NK-92 (cell line): ENCODE results near the gene LYPD6B.

Source experiments
- DNase-seq: peaks from one replicate; lab custom pipeline; 2025; ENCODE audit not compliant: unreplicated experiment; lab: John Stamatoyannopoulos, UW

LYPD6B gene

DNA sequence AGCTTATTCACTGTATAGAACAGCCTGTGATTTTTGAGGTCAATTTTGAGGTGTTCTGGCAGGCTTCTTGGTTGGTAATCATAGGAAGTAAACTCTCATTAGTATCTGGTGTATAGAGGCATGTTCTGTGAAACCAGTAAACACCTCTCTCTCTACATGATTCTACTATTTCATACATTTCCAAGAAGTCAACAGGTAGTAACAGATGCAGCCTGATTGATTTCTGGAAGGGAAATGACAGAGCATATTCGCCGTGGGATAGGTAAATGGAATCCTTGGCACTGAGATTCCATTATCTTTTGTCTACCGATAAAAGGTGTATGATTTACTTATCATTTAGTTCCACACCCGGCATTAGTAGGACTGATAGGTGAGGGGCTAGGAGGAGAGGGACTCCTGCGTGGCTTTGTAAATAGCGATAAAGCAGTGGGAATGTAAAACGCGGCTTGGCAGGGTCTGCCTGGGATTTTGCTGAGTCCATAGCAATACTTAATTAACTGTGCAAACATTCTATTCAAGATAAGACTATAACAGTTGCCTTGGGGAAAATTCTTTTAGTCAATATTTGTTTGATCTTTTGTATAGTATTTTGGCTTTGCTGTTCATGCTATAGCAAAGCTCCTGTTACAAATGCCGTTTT is 32.3 kb downstream of the LYPD6B start:
- DNase-seq: no peak

DNA sequence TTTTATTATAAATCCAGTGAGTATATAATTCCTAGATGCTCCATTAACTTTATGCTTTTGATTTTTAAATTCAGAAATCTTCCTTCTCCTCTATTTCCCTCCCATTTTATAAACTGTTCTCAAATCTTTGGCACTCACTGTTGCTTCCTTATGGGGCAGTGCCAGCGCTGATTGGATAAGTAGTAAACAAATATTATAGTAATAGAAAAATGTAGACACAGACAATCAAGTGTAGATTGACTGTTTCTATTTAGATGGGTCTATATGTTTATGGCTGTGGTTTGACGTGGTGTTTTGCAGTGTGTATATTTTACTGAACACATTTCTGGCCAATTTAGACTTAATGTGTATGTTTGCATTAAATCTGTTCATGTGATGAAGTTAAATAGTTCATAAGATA is 36.6 kb downstream of the LYPD6B start:
- no peak for DNase-seq

DNA sequence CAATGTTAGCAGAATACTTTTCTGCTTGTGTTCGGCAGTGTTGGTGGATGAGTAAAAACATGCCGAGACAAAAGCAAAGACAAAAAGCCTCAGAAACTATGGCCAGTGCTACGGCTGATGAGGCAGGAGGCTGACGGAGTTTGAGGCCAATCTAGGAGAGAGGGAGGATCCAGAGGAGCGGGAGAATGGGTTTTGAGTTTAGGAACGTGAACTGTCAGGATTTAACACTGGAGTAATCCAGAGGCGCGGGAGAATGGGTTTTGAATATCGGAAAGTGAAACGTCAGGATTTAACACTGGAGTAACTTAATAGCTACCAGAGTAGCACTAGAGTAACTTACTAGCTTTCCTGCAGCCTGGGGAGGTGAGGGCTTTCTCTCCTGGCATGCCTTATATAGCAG is 37.4 kb downstream of the LYPD6B start:
- DNase-seq: no peak

DNA sequence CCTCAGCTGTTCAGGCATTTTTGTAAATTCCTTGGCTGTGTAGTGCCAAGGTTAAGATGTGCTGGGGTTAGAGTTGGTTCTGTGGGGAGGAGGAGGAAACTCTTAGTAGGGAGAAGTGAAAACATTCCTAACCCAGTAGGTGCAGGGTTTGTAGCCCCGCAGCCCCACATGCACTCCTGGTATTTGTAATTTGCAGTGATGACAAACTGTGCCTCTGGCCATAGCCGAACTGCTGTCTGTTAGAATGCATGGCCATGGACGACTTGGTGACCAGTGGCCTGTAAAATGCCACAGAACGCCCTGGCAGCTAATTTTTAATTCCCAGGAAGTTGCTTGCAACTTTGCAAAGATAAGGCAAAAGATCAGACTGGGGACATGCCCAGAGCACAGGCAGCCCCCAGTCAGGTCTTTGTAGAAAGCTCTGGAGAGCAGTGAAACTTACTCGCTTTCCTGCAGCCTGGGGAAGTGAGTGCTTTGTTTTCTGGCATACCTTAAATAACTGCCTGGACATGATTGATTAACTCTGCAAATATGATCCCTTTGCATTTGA is 38.4 kb downstream of the LYPD6B start:
- no peak for DNase-seq

DNA sequence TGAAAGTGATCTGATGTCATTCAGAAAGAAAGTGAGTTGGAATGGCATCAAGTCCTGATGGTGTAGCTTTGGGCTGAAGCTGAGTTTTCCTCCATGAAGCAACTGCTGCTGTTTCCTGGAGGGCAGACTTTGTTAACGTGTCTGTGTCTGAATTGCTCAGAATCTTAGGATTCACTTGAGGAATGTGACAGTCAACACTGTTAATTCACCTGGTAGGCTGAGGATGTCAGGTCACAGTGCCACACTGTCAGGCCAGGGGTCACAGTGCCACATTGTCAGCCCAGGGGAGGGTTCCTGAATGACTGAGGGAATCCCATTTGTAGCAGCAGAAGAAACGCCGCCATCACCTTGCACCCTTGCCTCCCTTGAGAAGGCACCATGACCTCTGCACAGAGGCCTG is 39.4 kb downstream of the LYPD6B start:
- DNase-seq: no peak

DNA sequence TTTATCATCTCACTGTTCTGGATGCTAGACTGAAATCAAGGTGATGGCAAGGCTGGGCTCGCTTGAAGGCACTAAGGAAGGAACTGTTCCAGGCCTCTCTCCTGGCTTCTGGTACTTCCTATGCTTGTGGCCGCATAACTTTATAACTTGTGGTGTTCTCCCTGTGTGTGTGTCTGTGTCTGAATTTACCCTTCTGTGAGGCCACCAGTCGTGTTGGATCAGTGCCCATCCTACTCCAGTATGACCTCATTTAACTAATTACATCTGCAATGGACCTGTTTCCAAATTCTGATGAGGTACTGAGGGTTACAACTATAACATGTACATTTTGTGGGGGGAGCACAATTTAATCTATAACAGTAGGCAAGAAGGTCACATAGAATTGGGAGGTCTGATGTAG is 41.6 kb downstream of the LYPD6B start:
- DNase-seq: no peak

DNA sequence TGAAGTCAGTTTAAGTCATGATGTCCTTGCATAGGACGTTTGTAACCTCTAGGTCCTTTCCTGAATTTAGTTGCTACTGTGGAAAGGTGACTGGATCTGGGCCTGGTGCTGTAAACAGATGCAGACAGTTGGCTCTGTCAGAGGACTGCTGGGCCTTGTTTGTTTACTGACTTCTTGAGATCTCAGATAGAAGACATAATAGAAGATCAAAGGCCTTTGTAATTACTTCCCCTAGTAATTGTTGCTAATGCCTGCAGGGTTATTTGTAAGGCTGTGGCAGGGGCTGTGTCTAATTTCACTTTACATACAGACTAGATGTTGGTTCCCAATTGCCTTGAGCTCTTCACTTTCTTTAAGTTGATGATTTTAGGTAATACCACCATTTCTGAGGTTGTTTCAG is 42.5 kb downstream of the LYPD6B start:
- no peak for DNase-seq

DNA sequence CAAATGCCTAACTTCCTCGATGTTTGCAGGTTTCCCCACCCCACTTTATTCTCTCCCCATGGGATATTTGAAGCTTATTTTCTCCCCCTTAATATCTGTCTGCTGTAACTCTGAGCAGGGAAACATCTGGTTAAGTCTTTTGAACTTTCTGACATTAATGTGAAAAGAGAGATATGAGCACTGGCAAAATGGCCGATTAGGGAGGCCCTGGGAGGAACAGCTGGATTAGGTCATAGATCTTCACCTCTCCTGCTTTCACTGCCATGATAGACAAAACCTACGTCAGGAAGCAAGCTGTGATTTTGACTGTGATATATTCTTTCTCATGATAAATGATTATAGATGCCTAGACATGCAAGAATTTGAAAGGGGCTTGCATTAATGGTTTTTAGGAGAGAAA is 43.6 kb downstream of the LYPD6B start:
- no peak for DNase-seq

DNA sequence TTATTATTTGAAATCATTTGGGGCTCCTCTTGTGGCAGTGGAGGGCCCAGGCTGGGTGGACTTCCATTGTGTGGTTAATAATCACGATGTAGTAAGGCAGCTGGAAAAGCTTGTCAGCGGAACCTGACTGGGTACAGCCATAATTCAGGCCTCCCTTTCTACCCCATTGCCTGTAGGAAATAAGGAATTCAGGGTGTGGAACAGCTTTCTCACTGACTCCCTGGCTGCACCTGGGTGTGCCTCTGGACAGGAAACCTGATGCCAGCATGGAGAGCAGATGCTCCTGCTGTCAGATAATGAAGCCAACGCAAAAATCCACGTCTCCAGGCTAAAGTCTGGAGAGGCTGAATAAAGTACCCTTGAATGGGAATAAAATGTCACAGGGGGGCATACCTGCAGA is 44.2 kb downstream of the LYPD6B start:
- no peak for DNase-seq

DNA sequence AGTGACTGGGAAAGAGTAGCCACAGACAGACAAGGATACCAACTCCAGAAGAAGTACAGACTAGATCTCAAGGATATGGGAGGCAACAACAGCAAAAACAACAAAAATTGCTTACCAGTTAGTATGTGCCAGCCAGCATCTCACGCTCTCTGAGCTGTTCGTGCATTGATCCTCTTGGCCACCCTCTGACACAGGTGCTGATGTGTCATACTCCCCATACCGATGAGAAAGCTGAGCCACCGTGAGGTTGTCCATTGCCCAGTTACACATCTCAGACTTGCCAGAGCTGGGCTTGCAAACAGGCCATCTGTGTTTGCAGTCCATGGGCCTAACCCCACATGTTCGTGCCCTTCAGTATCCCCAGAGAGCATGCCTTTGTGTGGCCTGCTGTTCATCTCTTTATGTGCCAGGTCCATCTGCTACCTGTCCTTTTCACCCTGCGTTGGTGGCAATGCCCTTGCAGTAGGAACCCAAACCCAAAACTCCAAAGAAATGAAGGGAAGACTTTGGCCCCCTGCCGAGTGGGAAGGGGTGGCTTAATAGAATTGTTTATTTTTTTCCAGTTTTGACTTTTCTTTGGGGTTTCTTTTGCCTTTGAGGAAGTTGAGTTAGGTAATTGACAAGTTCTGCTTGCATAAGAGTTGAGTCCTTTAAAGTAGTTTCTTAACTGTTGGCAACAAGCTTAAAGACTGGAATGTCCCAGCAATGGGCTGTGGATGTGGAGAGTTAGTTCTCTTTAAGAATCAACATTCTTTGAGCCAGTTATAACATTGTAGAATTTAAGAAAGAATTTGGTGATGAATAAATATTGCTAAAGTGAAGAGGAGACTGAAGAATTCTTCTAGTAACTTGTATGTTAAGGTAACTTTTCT is 46.7 kb downstream of the LYPD6B start:
- no peak for DNase-seq

DNA sequence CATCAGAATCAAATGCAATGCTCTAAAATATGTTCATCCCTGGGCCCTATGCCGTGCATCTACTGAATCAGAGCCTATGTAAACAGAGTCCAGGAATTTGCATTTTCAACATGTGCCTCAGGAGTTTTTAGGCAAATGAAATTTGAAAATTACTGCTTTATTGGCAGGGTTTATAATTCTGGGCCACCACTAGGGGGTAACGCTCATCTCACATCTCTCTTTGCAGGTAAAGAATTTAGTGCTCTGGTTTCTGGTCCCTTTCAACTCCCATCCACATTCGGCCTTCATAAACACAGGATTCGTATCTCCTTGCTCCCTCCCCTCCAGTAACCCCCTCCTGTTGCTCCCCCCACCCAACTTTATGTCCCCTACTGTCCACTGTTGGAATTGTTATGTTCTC is 49.3 kb downstream of the LYPD6B start:
- no peak for DNase-seq

DNA sequence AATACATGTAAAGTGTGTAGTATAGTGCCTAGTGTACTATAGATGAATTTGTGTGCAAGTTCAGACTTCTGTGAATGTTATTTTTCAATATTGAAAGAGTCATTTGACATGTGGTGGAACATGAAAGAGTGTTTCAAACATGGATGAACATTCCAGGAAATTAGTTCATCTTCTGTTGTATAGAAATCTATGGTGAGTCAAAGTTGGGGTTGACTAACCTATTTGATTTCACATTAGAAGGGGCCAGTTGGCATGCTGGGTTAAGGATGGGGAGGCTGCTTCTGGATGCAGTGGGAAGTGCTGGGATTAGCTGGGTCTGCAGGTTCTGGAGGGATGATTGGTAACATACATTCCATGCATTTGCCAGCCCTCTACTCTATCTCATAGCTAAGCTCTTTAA is 50.6 kb downstream of the LYPD6B start:
- no peak for DNase-seq

DNA sequence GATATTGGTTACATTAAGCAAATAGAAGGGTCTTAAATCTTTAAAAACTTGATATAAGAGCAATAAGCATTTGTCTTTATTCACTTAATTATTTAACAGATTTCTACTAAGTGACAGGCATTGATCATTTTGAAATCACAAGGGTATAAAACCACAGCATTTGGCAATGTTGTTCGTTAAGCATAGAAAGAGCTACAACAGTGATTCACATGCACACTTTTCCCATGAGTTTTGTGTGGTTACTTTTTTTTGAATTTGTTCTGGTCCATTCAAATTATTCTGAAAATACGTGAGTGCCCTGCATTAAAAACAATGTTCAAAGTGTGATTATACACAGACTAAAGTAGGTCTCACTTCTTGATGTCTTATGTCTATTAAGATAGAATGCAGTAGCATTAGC is 52.2 kb downstream of the LYPD6B start:
- no peak for DNase-seq

DNA sequence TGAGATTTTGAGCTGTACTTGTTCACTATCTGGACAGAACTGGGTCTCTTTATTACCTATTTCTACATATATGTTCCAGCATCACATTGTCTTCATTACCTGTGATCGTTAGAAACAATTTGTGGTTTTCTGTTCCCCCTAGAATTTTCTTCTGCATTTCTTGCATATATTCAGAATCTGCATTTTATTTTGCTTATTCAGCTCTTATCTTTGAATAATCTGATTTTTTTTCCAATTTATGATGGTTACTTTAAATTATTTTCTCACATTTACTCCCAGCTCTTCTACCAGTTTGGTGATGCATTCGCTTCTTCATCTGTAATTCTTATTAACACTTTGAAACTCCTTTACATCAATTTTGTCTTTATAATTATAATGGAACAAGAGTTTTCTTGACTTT is 55.1 kb downstream of the LYPD6B start:
- no peak for DNase-seq

DNA sequence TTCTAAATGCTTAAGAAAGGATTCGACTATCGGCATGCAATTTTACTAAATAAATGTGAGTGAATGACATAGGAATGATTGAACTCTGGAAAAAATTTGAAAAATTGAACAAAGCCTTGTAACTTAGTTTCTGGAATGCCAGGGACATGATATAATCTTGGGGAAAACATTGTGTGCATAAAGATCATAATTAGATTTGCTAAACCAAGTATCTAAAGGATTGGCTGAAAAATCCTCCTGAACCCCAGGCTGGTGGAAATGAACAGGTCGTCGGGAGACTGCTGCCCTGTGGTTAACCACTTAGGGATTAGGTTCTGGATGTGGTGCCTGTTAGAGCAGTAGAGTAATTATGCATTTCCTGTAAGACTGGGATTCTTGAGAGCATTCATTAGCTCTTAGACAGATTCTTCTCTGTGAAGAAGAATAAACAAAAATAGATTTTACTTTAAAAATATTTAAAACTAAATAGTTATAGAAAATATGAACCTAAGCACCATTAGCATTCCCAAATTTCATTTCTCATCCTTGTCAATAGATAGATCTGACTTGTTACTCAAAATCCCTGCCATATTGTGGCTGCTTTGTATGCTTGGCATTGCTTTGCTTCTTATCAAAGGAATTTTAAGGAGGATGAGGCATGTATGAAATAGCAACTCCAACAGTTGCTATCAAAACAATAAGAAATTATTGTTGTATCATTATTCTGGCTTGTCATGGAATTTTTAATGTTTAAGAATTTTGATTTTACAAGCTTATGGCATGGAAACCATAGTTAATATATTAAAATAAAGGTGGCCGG is 55.9 kb downstream of the LYPD6B start:
- no peak for DNase-seq

DNA sequence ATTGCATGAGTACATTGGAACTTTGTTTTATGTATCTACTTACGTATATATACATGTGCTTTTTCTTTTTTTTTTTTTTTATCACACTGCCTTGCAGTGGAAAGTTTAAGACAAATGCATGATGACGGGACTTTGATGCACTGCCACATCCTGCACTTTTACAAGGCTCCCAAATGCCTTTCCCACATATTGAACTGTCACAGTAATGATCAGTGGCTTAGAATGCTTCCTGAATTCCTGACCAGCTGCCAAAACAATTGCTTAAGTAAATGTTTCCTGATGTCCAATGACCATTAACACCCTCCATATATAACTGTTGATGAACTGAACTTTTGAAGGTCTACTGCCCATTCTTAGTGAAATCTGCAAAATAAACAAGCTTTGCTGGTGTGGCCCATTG is 60.2 kb downstream of the LYPD6B start:
- DNase-seq: no peak

DNA sequence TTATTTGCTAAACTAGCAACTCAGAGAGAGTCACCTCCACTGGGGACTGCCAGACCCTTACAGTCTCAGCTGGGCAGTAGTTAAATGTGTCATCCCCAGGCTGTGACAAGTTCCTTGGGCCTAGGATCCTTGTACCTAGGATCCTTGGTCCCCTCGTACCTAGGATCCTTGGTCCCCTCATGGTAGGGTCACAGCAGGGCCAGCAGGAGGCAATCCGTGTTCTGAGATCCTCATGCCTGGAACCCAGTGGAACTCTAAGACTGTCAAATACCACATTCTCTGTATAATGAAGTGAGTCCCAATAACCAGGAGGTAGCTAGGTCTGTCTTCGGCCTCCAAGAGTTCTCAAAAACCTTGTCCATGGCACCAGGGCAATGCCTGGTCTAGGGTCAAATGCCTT is 60.8 kb downstream of the LYPD6B start:
- DNase-seq: no peak

DNA sequence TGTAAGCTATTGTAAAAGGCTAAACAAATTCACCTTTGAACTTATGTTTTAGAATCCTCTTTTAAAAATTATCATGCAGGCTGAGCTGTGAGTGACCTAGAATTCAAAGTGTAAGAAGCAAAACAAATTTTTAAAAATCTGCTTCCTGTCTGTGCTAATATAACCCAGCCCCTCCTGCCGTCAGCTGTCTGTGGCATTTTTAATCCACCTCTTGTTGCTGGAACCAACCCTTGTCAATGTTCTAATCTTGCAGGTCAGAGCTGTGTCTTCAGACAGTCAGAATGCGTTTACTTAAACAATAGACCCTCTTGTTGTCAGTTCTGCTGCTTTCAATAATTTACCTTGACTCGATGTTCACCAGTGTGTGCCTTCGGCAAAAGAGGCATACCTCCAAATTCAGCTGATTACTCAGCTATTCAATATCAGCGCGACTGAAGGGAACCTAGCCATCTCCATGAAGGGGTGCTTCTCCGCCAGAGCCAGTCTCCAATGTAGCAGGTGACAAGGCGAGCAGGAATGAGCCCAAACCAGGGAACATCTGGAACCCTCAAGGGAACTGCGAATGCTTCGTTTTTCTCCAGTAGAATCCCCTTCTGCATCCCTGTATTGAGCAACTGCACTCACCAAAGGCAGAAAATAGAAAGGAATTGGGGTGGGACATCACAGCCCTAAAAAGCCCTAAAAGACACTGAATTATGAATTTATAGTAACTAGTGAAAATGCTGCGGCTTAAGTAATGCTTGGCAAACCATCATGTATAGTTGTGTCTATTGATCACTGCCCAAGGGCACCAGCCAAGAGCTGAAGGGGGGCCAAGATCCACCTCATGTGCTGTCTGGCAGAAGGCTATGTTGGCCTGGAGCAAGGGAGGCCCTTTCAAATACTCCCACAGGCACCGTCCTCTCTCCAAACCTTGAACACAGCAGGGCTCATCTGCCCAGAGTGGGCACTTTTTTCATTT is 62.5 kb downstream of the LYPD6B start:
- no peak for DNase-seq

DNA sequence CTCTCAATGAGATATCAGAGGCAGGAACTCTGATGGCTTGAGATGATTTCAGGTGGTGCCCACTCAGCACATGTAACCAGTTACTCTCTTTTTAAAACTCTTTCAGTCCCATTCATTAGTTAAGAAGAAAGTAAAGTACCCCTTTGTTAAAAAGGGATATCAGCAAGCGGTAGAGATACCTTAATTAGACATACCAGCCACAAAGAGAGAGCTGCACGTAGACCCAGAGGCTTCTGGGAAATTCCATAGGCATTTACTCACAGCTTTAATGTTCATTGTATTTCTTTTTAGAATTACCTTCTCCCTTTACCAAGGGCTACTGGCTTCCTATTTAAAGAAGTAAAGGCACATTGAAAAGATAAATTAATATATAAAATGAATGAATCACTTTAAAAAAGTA is 63.3 kb downstream of the LYPD6B start:
- no peak for DNase-seq

DNA sequence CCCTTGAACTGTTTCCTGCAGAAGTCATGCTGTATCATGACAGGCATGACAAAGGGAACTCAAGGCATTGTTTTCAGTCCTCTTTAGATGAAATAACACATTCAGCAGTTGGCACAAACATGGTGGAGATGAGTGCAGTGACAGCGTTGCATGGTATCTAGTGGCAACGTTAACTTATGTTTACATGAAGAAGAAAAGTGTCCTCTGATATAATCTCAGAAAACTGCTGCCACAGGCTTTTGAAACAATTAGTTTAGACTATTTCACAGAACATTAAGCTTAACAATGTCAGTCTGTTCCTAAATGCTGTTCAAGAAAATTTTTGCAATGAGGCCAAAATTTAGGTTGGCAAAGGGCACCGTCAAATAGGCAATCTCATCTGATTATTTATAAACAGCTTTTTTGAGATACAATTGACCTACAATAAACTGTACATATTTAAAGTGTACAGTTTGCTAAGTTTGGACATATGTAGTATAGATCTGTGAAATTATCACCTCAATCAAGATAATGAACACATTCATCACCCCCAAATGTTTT is 64.7 kb downstream of the LYPD6B start:
- DNase-seq: no peak
